ENCODE results near the gene COX8A.

Gene COX8A

DNA sequence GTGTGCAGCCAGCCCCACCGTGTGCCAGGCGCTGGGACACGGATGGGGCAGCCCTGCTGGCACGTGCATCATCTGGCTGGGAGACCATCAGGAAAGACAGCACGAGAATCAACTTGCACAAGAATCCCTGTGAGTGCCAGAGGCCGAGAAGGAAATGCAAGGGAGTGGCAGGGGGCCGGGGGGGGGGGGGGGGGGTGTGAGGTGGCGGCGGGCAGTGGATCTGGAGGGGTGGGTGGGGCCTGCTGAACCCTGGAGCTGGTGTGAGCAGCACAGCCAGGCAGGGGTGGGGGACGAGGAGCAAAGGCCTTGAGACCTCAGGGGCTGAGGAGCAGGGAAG is 47.3 kb downstream of the COX8A start:
- DNase-seq (ENCODE audit: low spot score), result peak; percentile 53

DNA sequence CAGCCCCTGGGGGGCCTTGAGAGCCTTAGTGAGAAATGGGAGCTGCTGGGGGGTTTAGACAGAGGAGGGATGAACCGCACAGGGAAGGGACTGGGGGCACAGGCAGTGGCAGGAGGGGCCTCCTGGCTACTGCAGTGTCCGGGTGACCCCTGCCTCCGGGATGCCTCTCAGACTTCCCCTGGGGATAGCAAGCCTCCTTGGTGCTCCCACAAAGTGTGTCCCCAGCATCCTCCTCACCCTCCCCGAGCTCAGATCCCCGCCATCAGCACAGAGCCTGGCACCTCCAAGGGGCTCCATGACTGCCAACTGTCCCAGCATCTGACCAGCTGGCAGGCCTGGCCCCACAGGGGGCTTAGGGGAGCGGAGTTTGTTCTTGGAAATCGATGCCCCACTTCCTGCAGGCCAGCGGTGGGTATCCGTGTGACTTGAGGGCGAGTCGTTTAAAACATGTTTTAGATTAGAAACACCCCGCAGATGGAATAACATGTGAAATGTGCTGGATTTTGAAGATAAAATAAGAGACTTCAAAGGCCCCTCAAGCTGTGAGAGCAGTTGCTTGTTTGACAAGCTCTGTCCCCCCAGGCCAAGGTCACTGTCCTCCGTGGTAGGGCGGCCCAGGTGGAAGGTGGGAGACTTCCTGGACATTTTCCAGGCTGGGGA is 47.8 kb downstream of the COX8A start:
- DNase-seq (ENCODE audit: low spot score), result no peak

DNA sequence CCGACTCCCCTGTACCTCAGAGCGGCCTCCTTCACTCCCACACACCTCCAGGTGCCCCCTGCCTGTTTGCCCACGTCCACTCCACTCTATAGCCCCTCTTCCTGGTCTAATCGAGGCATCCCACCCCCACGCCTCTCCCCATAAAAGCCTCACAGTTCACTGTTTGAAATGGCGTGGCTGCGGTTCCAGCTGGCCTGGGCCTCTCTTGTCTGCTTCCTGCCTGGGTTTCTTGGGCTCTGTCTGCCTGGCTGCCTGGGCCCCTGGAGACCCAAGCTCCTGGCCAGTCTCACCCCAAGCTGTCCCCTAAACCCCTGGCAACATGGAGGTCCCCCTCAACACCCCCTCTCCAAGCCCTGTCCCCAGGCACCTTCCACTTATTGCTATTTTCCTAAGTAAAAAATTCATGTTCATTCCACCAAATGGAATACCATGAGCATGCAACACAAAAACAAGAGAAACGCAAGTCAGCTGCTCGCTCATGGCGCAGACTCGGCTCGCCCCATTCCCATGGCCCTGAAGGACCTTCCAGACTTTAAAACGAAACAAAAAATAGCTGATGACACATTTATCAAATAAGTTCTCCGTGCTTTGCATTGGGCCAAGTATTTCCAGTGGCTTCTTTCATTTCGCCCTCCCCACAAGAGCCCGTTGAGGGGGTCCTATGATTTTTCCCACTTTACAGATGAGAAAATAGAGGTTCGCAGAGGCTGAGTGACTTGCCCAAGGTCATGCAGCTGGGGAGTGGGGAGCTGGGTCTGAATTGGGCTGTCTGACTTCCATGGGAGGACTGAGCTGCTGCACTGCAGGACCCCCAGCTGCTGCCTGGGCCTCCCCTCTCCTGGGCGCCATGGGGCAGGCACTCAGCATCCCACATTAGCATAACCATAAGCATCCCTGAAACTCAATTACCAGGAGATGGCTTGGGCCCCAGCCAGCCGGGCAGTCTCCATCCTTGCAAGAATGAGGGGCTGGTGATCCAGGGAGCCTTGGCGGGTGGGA is 49.6 kb downstream of the COX8A start:
- no peak for DNase-seq (ENCODE audit: low spot score)

DNA sequence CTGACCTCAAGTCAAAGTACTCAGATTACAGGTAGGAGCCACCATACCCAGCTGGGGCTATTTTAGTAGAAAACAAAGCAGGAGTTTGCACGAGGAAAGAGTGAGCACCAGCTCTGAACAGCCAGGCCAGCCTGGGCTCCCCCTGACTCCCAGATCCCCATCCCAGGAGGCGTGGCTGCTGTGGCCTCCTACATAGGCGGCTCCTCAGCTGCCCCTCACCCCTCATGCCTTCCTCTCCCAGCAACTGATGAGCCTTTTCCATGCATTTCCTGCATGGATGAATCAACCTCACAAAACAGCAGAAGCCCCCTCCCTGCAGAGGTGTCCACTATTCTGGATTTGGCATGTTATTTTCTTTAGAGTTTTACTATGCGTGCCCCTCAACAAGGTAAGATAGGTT is 50.8 kb downstream of the COX8A start:
- no peak for DNase-seq (ENCODE audit: low spot score)
